Body of pancreas (tissue), 4 donors: ENCODE data around the gene RFXANK. TPM values are rescaled to one million over a fixed set of nuclear protein-coding genes. Genes with fewer than 3 reads are reported as not detected.

ENCODE experiments used
- ATAC-seq: fragments of 150-250 bp; one replicate; pipeline ENCODE4 v1.9.1; 2016
- DNase-seq, 4 donors: peaks; one replicate each; pipeline ENCODE4 v3.0.0-alpha.2; 2019
- H3K27ac ChIP-seq, 4 donors: fragments of 200-600 bp; sonication (generic); 1 replicate in 3 of 4; 2 replicates in 1 of 4; pipeline versions ENCODE4 v1.5.1 to v1.6.1; 2016 to 2019; ENCODE audit warnings: mild to moderate bottlenecking in 1 of 4, mixed read lengths in 1 of 4, moderate library complexity in 1 of 4
- H3K27me3 ChIP-seq, 2 donors: fragments of 200-600 bp; sonication (generic); one replicate each; pipeline ENCODE4 v1.6.0; 2016; ENCODE audit warnings: mild to moderate bottlenecking in 1 of 2
- H3K36me3 ChIP-seq, 2 donors: fragments of 200-600 bp; sonication (generic); replicated peaks in 1 of 2; 2 replicates each; pipeline ENCODE4 v1.5.1; 2016; ENCODE audit warnings: low read depth in 2 of 2; ENCODE audit not compliant: insufficient read depth in 1 of 2
- H3K4me1 ChIP-seq: fragments of 200-600 bp; sonication (generic); one replicate; pipeline ENCODE4 v1.6.0; 2016
- H3K4me3 ChIP-seq, 2 donors: fragments of 200-600 bp; sonication (generic); 1 replicate in 1 of 2; 2 replicates in 1 of 2; pipeline ENCODE4 v1.5.1; 2016 to 2019
- H3K9me3 ChIP-seq, 3 donors: fragments of 200-600 bp; sonication (generic); 1 replicate in 2 of 3; 2 replicates in 1 of 3; pipeline ENCODE4 v1.5.1; 2016
- CTCF ChIP-seq, 7 experiments: fragments of 450-650 bp in 4 of 7; fragments of 200-600 bp in 3 of 7; sonication (generic) in 3 of 7; IDR thresholded peaks; one replicate each; pipeline ENCODE4 v1.5.1; 2016 to 2019; ENCODE audit warnings: antibody characterized with exemption in 7 of 7
- POLR2A ChIP-seq, 3 donors: fragments of 450-650 bp; IDR thresholded peaks; one replicate each; pipeline ENCODE4 v1.6.1; 2016; ENCODE audit warnings: antibody characterized with exemption in 3 of 3, mild to moderate bottlenecking in 2 of 3
- WGBS, 2 donors: methylation state at CpG; one replicate each; pipeline ENCODE4 v1.1.5; 2017; 5-methylcytosine and 5-hydroxymethylcytosine counted together
- intact Hi-C: fragments of 100-400 bp; cut with DNase I; formaldehyde crosslinking; loops from one replicate; pipeline ENCODE4 v1.15.1; 2023
- total RNA-seq, 2 donors: library from RNA; depleted of rRNA; stranded (reverse); fragments of >200 nt; gene quantifications; one replicate each; pipeline ENCODE4 v1.1.0, GENCODE V29; 2016

RFXANK gene
- total RNA-seq, 2 donors from 2014 or later, result 16.1 to 43.8 TPM

GRCh38 chr19:19226204-19226603, 34.1 kb downstream of the RFXANK start:
- ATAC-seq, result no peak

GRCh38 chr19:19226663-19227062, 34.6 kb downstream of the RFXANK start:
- Histone ChIP-seq H3K4me3 (no peak overlapping the region), H3K4me1 (peaks cover 15% of the 10 kb centered on the region), H3K27ac (no peak overlapping the region), H3K9me3 (no peaks in the 10 kb centered on the region), H3K36me3 (no peaks in the 10 kb centered on the region), H3K27me3 (no peaks in the 10 kb centered on the region)
- WGBS, 2 donors, result 58 to 60% methylated on average over 6 to 9 of the region's 10 CpGs
- no peak for TF ChIP-seq CTCF (IDR thresholded peaks at IDR 0.05)
- TF ChIP-seq POLR2A (IDR thresholded peaks at IDR 0.05), result no peak
- DNase-seq (no peak), ATAC-seq (no peak)
- intact Hi-C loops, result no loop called here

More at GRCh38 chr19:19226204-19226603, 34.1 kb downstream of the RFXANK start:
- no peak for TF ChIP-seq POLR2A (IDR thresholded peaks at IDR 0.05)
- TF ChIP-seq CTCF (IDR thresholded peaks at IDR 0.05), result no peak
- H3K4me3 ChIP-seq, result no peak overlapping the region
- H3K27ac ChIP-seq, result no peak overlapping the region
- DNase-seq, result no peak
- no peaks in the 10 kb centered on the region for H3K9me3 ChIP-seq
- 63 to 82% methylated on average over 5 of the region's 5 CpGs for WGBS, 2 donors
- H3K4me1 ChIP-seq, result peaks cover 15% of the 10 kb centered on the region
- intact Hi-C loops, result no loop called here
- no peaks in the 10 kb centered on the region for H3K36me3 ChIP-seq
- H3K27me3 ChIP-seq, result no peaks in the 10 kb centered on the region

- ATAC-seq, result no peak
- H3K27me3 ChIP-seq, result no peaks in the 10 kb centered on the region
- DNase-seq, result no peak
- no peak overlapping the region for H3K27ac ChIP-seq
- no peak overlapping the region for H3K4me3 ChIP-seq
- intact Hi-C loops, result no loop called here
- 65 to 86% methylated on average over 2 to 3 of the region's 4 CpGs for WGBS, 2 donors
- H3K36me3 ChIP-seq, result no peaks in the 10 kb centered on the region
- peaks cover 15% of the 10 kb centered on the region for H3K4me1 ChIP-seq
- H3K9me3 ChIP-seq, result no peaks in the 10 kb centered on the region
- TF ChIP-seq POLR2A (IDR thresholded peaks at IDR 0.05), result no peak
- no peak for TF ChIP-seq CTCF (IDR thresholded peaks at IDR 0.05)
Measured at GRCh38 chr19:19227217-19227616, 35.2 kb downstream of the RFXANK start.

- 57 to 69% methylated on average over 3 of the region's 3 CpGs for WGBS, 2 donors
- TF ChIP-seq POLR2A (IDR thresholded peaks at IDR 0.05) (no peak), CTCF (IDR thresholded peaks at IDR 0.05) (no peak)
- Histone ChIP-seq H3K27me3 (no peaks in the 10 kb centered on the region), H3K27ac (no peak overlapping the region), H3K36me3 (no peaks in the 10 kb centered on the region), H3K9me3 (peaks cover 0 to 12% (median 0%) of the 10 kb centered on the region in 3 donors), H3K4me3 (no peak overlapping the region), H3K4me1 (peaks cover 13% of the 10 kb centered on the region)
- intact Hi-C loops, result no loop called here
- DNase-seq (no peak), ATAC-seq (no peak)
Measured at GRCh38 chr19:19229701-19230100, 37.6 kb downstream of the RFXANK start.

- intact Hi-C loops, result no loop called here
- Histone ChIP-seq H3K36me3 (no peaks in the 10 kb centered on the region), H3K27me3 (no peaks in the 10 kb centered on the region), H3K27ac (no peak overlapping the region), H3K4me1 (peaks cover 5% of the 10 kb centered on the region), H3K4me3 (no peak overlapping the region), H3K9me3 (peaks cover 0 to 17% (median 0%) of the 10 kb centered on the region in 3 donors)
- TF ChIP-seq POLR2A (IDR thresholded peaks at IDR 0.05), result no peak
- no peak for TF ChIP-seq CTCF (IDR thresholded peaks at IDR 0.05)
- 75 to 78% methylated on average over 9 of the region's 9 CpGs for WGBS, 2 donors
- no peak for ATAC-seq
- DNase-seq, result no peak
Measured at GRCh38 chr19:19230999-19231398, 38.9 kb downstream of the RFXANK start.
